ENCODE results near the gene ANXA5.
"Not testable (repeated sequence)": the region's sequence is repeated elsewhere in the genome, so short reads cannot be mapped to it uniquely, and the experiment has no call there.

Gene ANXA5

GRCh38 chr4:121696581-121697461 is at the start of gene ANXA5:
TSS of gene ANXA5 (minus strand) at chr4:121696980. CDS start at chr4:121696589, 391 bp downstream.
- Mint-ChIP-seq H3K4me1 (peaks cover 31% of the 10 kb centered on the region), H3K36me3 (ENCODE audit: insufficient read depth) (peaks cover 15% of the 10 kb centered on the region), H3K9me3 (no peaks in the 10 kb centered on the region), H3K27me3 (no peaks in the 10 kb centered on the region), H3K4me3 (peak within 1 kb of the TSS; percentile 98), H3K27ac (ENCODE audit: low read depth) (peak within 1 kb of the TSS; percentile 97)
- ATAC-seq (replicated peaks; ENCODE audit: extremely low read depth, poor library complexity, severe bottlenecking), result peak; percentile 83
- DNase-seq (ENCODE audit: low spot score in 2 of 2), result peak; percentile 42 to 53

DNA sequence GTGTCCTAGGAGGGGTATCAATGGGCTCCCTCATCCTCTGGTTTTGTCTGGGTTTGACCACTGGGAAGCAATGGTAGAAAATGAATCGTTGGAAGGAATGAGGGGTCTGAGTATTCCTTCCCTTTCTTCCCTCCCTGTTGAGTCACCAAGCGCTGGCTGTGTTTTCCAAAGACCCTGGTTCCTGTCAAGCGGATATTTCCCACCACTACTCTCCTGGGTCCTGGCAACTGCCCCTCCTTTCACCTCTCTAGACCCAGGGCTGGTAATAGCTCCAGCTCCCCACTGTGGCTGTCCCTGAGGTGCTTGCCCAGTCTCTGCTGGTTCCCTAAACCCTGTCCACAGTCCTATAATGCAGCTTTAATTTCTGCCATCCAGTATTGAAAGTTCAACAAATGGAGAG is 46.0 kb upstream of the ANXA5 start:
- Mint-ChIP-seq H3K4me1 (no peaks in the 10 kb centered on the region), H3K36me3 (ENCODE audit: insufficient read depth) (no peaks in the 10 kb centered on the region), H3K4me3 (no peak overlapping the region), H3K27ac (ENCODE audit: low read depth) (no peak overlapping the region), H3K9me3 (no peaks in the 10 kb centered on the region), H3K27me3 (no peaks in the 10 kb centered on the region)
- ATAC-seq (replicated peaks; ENCODE audit: extremely low read depth, poor library complexity, severe bottlenecking) (no peak), DNase-seq (ENCODE audit: low spot score in 2 of 2) (no peak)

DNA sequence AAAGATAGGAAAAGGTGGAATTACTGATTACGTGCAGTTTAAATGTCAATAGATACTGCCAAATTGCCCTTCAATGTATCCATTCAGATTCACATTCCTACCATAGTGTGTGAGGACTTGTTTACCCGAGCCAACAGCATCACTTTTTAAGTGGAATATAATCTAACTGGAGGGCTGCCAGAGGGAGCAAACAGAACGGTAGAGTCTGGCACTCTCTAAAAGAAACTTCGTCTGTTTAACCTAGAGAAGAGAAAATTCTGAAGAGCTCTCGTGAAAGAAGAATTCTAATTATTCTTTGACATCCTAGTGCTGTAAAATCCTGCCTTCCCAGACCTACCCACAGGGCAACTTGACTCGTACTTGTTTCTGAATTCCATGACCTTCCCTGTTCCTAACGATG is 45.0 kb upstream of the ANXA5 start:
- no peaks in the 10 kb centered on the region for H3K9me3 Mint-ChIP-seq
- no peak overlapping the region for H3K27ac Mint-ChIP-seq (ENCODE audit: low read depth)
- no peaks in the 10 kb centered on the region for H3K4me1 Mint-ChIP-seq
- no peaks in the 10 kb centered on the region for H3K27me3 Mint-ChIP-seq
- no peaks in the 10 kb centered on the region for H3K36me3 Mint-ChIP-seq (ENCODE audit: insufficient read depth)
- no peak for ATAC-seq (replicated peaks; ENCODE audit: extremely low read depth, poor library complexity, severe bottlenecking)
- no peak for DNase-seq (ENCODE audit: low spot score in 2 of 2)
- H3K4me3 Mint-ChIP-seq, result no peak overlapping the region

DNA sequence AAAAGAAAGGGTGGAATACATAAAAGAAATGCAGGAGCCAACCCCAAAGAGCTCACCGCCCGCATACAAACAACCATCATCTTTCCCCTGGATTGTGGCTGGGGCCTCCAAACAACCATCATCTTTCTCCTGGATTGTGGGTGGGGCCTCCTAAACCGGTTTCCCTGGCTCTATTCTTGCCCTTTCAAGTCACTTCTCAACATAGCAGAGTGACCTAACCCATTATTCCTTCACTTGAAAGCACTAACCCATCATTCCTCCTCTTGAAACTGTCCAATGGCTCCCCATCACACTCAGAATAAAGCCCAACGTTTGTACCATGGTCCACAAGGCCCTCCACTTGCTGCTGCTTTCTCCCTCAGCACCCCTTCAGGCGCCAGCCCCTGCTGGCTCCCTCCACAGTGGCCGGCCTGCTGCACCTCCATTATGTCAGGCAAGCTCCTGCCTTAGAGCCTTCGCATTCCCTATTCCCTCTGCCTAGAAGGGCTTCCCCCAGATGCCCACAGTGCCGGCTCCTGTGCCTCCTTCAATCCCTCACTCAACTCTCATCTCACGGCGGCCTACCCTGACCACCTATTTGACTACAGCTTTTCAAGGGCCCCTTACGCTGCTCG is 44.1 kb upstream of the ANXA5 start:
- H3K27me3 Mint-ChIP-seq, result no peaks in the 10 kb centered on the region
- no peaks in the 10 kb centered on the region for H3K36me3 Mint-ChIP-seq (ENCODE audit: insufficient read depth)
- ATAC-seq (replicated peaks; ENCODE audit: extremely low read depth, poor library complexity, severe bottlenecking), result no peak
- no peak overlapping the region for H3K27ac Mint-ChIP-seq (ENCODE audit: low read depth)
- H3K4me1 Mint-ChIP-seq, result no peaks in the 10 kb centered on the region
- no peak for DNase-seq (ENCODE audit: low spot score in 2 of 2)
- no peak overlapping the region for H3K4me3 Mint-ChIP-seq
- no peaks in the 10 kb centered on the region for H3K9me3 Mint-ChIP-seq

DNA sequence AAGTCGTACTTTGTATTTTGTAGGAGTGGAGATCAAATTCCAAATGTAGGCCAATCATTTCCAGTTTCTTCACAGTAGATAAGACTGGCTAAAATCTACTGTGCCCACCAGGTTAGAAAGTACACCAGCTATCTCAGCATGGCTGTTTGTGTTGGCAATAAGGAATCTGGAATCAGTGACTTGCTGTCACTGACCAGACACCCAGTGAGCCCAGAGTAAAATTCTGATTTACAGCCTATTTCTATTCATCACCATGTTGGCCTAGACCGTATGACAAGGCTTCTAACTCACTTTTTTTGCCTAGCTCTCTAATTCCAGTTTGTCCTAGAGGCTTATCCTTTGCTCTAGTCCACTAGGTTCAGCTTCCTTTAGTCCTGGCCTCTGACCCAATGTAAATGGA is 42.8 kb upstream of the ANXA5 start:
- H3K27ac Mint-ChIP-seq (ENCODE audit: low read depth), result no peak overlapping the region
- H3K9me3 Mint-ChIP-seq, result no peaks in the 10 kb centered on the region
- DNase-seq (ENCODE audit: low spot score in 2 of 2), result no peak
- no peak overlapping the region for H3K4me3 Mint-ChIP-seq
- H3K36me3 Mint-ChIP-seq (ENCODE audit: insufficient read depth), result no peaks in the 10 kb centered on the region
- H3K27me3 Mint-ChIP-seq, result no peaks in the 10 kb centered on the region
- H3K4me1 Mint-ChIP-seq, result no peaks in the 10 kb centered on the region
- no peak for ATAC-seq (replicated peaks; ENCODE audit: extremely low read depth, poor library complexity, severe bottlenecking)

GRCh38 chr4:121738780-121739535 is 42.2 kb upstream of the ANXA5 start:
- no peak overlapping the region for H3K27ac Mint-ChIP-seq (ENCODE audit: low read depth)
- H3K4me1 Mint-ChIP-seq, result no peaks in the 10 kb centered on the region
- H3K9me3 Mint-ChIP-seq, result no peaks in the 10 kb centered on the region
- DNase-seq (ENCODE audit: low spot score in 2 of 2), result no peak
- H3K36me3 Mint-ChIP-seq (ENCODE audit: insufficient read depth), result no peaks in the 10 kb centered on the region
- no peaks in the 10 kb centered on the region for H3K27me3 Mint-ChIP-seq
- no peak overlapping the region for H3K4me3 Mint-ChIP-seq
- ATAC-seq (replicated peaks; ENCODE audit: extremely low read depth, poor library complexity, severe bottlenecking), result no peak

DNA sequence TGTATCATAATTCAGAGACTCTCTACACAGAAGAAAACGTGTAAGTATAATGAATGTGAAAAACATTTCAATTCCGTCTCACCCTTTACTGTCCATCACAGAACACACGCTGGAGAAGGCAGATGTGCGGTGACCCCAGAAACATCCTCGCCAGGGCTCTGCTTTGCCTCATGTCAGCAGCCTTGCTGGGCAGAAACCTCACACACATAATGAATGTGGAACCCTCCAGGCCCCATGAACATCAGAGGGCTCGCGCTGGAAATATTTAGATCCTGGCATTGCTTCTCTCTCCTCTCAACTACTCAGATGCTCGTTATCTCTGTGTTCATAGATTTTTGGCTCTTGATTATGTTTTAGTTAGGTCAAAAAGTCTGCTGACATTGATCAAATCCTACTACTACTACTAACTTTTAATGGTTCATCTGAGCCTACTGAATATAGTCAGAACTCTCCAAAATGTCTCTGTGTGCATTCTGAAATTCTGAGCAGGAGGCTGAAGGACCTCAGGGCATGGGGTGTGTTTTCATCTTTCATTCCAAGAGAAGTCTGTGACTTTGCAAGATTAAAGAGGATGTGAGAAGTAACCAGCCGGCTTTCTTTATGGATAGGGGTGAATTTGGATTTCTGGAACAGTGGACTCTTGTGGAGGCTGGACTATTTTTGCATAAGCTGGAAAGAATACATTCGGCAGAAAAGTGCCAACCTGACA is 41.2 kb upstream of the ANXA5 start:
- Mint-ChIP-seq H3K9me3 (no peaks in the 10 kb centered on the region), H3K27me3 (no peaks in the 10 kb centered on the region), H3K27ac (ENCODE audit: low read depth) (no peak overlapping the region), H3K36me3 (ENCODE audit: insufficient read depth) (no peaks in the 10 kb centered on the region), H3K4me1 (no peaks in the 10 kb centered on the region), H3K4me3 (no peak overlapping the region)
- no peak for ATAC-seq (replicated peaks; ENCODE audit: extremely low read depth, poor library complexity, severe bottlenecking)
- no peak for DNase-seq (ENCODE audit: low spot score in 2 of 2)

- H3K27ac Mint-ChIP-seq (ENCODE audit: low read depth), result no peak overlapping the region
- H3K36me3 Mint-ChIP-seq (ENCODE audit: insufficient read depth), result no peaks in the 10 kb centered on the region
- H3K4me3 Mint-ChIP-seq, result no peak overlapping the region
- no peaks in the 10 kb centered on the region for H3K4me1 Mint-ChIP-seq
- H3K9me3 Mint-ChIP-seq, result no peaks in the 10 kb centered on the region
- H3K27me3 Mint-ChIP-seq, result no peaks in the 10 kb centered on the region
- ATAC-seq (replicated peaks; ENCODE audit: extremely low read depth, poor library complexity, severe bottlenecking) (no peak), DNase-seq (ENCODE audit: low spot score in 2 of 2) (no peak)
Measured at GRCh38 chr4:121736735-121737351, 40.1 kb upstream of the ANXA5 start.

DNA sequence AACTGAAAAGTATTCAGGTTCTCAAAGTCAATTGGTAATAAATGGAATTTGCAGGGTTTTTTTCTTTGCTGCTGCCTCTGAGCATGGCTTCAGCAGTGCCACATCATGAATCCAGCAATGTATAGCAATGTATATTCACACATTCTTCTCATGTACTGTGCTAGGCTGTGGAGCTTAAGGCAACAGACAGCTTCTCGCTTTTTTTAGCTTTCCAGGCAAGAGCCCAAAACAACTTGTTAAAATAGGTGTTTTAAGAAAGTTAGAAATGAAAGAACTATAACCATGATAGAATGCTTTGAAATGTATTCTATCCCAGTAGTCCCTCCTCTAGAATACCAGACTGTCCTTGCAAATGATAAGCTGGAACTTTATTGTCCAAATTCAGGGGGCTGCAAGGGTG is 37.8 kb upstream of the ANXA5 start:
- DNase-seq (ENCODE audit: low spot score in 2 of 2) (no peak), ATAC-seq (replicated peaks; ENCODE audit: extremely low read depth, poor library complexity, severe bottlenecking) (no peak)
- H3K9me3 Mint-ChIP-seq, result no peaks in the 10 kb centered on the region
- H3K4me3 Mint-ChIP-seq, result no peak overlapping the region
- no peaks in the 10 kb centered on the region for H3K27me3 Mint-ChIP-seq
- H3K36me3 Mint-ChIP-seq (ENCODE audit: insufficient read depth), result no peaks in the 10 kb centered on the region
- no peak overlapping the region for H3K27ac Mint-ChIP-seq (ENCODE audit: low read depth)
- H3K4me1 Mint-ChIP-seq, result no peaks in the 10 kb centered on the region

- Mint-ChIP-seq H3K36me3 (ENCODE audit: insufficient read depth) (no peaks in the 10 kb centered on the region), H3K4me3 (no peak overlapping the region), H3K9me3 (no peaks in the 10 kb centered on the region), H3K4me1 (no peaks in the 10 kb centered on the region), H3K27me3 (no peaks in the 10 kb centered on the region), H3K27ac (ENCODE audit: low read depth) (no peak overlapping the region)
- no peak for ATAC-seq (replicated peaks; ENCODE audit: extremely low read depth, poor library complexity, severe bottlenecking)
- no peak for DNase-seq (ENCODE audit: low spot score in 2 of 2)
Measured at GRCh38 chr4:121733942-121734341, 37.2 kb upstream of the ANXA5 start.

GRCh38 chr4:121729753-121730152 is 33.0 kb upstream of the ANXA5 start:
- H3K9me3 Mint-ChIP-seq; H3K4me1 Mint-ChIP-seq; H3K4me3 Mint-ChIP-seq; ATAC-seq (replicated peaks; ENCODE audit: extremely low read depth, poor library complexity, severe bottlenecking); DNase-seq (ENCODE audit: low spot score in 2 of 2); H3K27me3 Mint-ChIP-seq; H3K36me3 Mint-ChIP-seq (ENCODE audit: insufficient read depth); H3K27ac Mint-ChIP-seq (ENCODE audit: low read depth): not testable (repeated sequence)

- Mint-ChIP-seq H3K9me3 (no peaks in the 10 kb centered on the region), H3K27ac (ENCODE audit: low read depth) (no peak overlapping the region), H3K4me3 (no peak overlapping the region), H3K27me3 (no peaks in the 10 kb centered on the region), H3K36me3 (ENCODE audit: insufficient read depth) (no peaks in the 10 kb centered on the region), H3K4me1 (no peaks in the 10 kb centered on the region)
- ATAC-seq (replicated peaks; ENCODE audit: extremely low read depth, poor library complexity, severe bottlenecking) (no peak), DNase-seq (ENCODE audit: low spot score in 2 of 2) (no peak)
Measured at GRCh38 chr4:121728798-121729226, 32.0 kb upstream of the ANXA5 start.

Data from central memory CD8-positive, alpha-beta T cell (primary cell).